Measurements from ENCODE around the gene DUSP19.

GRCh38 chr2:183093857-183094657, 15.5 kb downstream of the DUSP19 start:
- TF ChIP-seq CTCF (IDR thresholded peaks at IDR 0.05) (no peak), POLR2A (IDR thresholded peaks at IDR 0.05) (no peak)

Measured in adrenal gland (tissue), 5 donors.